SK-N-SH treated with all-trans-retinoic acid at 6 μM for 48 hours (cell line): Measurements from ENCODE around the gene C11orf97.

Experiments used
- ATAC-seq: fragments of 200-7000 bp; cut with Tn5 transposase; 3 replicates; pipeline ENCODE4 v1.9.1; 2020; ENCODE audit warnings: mild to moderate bottlenecking, moderate library complexity
- ARNTL ChIP-seq: fragments of 450-650 bp; formaldehyde crosslinking; IDR thresholded peaks from 2 replicates; pipeline ENCODE4 v1.5.0; 2020; ENCODE audit warnings: low read depth, mild to moderate bottlenecking, moderate library complexity, borderline replicate concordance
- CREB5 ChIP-seq: fragments of 250-450 bp; sonication (Bioruptor Pico); IDR thresholded peaks from 2 replicates; pipeline ENCODE4 v1.5.1; 2020; ENCODE audit warnings: low read depth, mild to moderate bottlenecking, moderate library complexity
- CSDC2 ChIP-seq: fragments of 250-450 bp; sonication (Bioruptor Pico); IDR thresholded peaks from 2 replicates; pipeline ENCODE4 v1.5.0; 2020; ENCODE audit warnings: mild to moderate bottlenecking, moderate library complexity
- ESRRG ChIP-seq: fragments of 250-450 bp; sonication (Bioruptor Pico); IDR thresholded peaks from 2 replicates; pipeline ENCODE4 v1.6.1; 2021; ENCODE audit warnings: mild to moderate bottlenecking
- GLIS3 ChIP-seq: fragments of 250-450 bp; sonication (Bioruptor Pico); IDR thresholded peaks from 2 replicates; pipeline ENCODE4 v1.5.0; 2020; ENCODE audit warnings: mild to moderate bottlenecking, moderate library complexity
- ISL1 ChIP-seq: fragments of 250-450 bp; sonication (Bioruptor Pico); IDR thresholded peaks from 2 replicates; pipeline ENCODE4 v2.1.2; 2022; ENCODE audit warnings: mild to moderate bottlenecking, moderate library complexity
- OSR1 ChIP-seq: fragments of 250-450 bp; sonication (Bioruptor Pico); IDR thresholded peaks from 2 replicates; pipeline ENCODE4 v1.8.0; 2022; ENCODE audit warnings: moderate library complexity, mild to moderate bottlenecking, inconsistent platforms
- PATZ1 ChIP-seq: fragments of 250-450 bp; sonication (Bioruptor Pico); IDR thresholded peaks from 2 replicates; pipeline ENCODE4 v1.8.0; 2020; ENCODE audit warnings: mild to moderate bottlenecking, moderate library complexity, borderline replicate concordance
- PPARA ChIP-seq: fragments of 250-450 bp; sonication (Bioruptor Pico); IDR thresholded peaks from 2 replicates; pipeline ENCODE4 v1.5.0; 2020; ENCODE audit warnings: mild to moderate bottlenecking, borderline replicate concordance
- SNAI2 ChIP-seq: fragments of 250-450 bp; sonication (Bioruptor Pico); IDR thresholded peaks from 2 replicates; pipeline ENCODE4 v1.5.0; 2020; ENCODE audit warnings: mild to moderate bottlenecking, moderate library complexity
- TCF4 ChIP-seq: fragments of 250-450 bp; sonication (Bioruptor Pico); IDR thresholded peaks from 2 replicates; pipeline ENCODE4 v1.8.0; 2021; ENCODE audit warnings: mild to moderate bottlenecking, moderate library complexity, borderline replicate concordance
- TOX ChIP-seq: fragments of 250-450 bp; sonication (Bioruptor Pico); IDR thresholded peaks from 2 replicates; pipeline ENCODE4 v1.8.0; 2021; ENCODE audit warnings: mild to moderate bottlenecking, moderate library complexity, borderline replicate concordance
- ZC3H10 ChIP-seq: fragments of 250-450 bp; sonication (Bioruptor Pico); IDR thresholded peaks from 2 replicates; pipeline ENCODE4 v1.5.1; 2021; ENCODE audit warnings: mild to moderate bottlenecking, moderate library complexity
- ZFP3 ChIP-seq: fragments of 250-450 bp; sonication (Bioruptor Pico); IDR thresholded peaks from 2 replicates; pipeline ENCODE4 v1.5.0; 2020; ENCODE audit warnings: mild to moderate bottlenecking, moderate library complexity
- ZFP30 ChIP-seq: fragments of 450-650 bp; formaldehyde crosslinking; IDR thresholded peaks from 2 replicates; pipeline ENCODE4 v1.5.0; 2022; ENCODE audit warnings: mild to moderate bottlenecking, moderate library complexity
- ZNF565 ChIP-seq: fragments of 450-650 bp; formaldehyde crosslinking; conservative IDR thresholded peaks from 2 replicates; pipeline ENCODE4 v1.5.0; 2020; ENCODE audit warnings: low read depth, mild to moderate bottlenecking, moderate library complexity
- ZNF70 ChIP-seq: fragments of 450-650 bp; formaldehyde crosslinking; IDR thresholded peaks from 2 replicates; pipeline ENCODE4 v1.5.0; 2020; ENCODE audit warnings: mild to moderate bottlenecking, moderate library complexity
- TF ChIP-seq, protein P1 (sequence below): fragments of 250-450 bp; sonication (Bioruptor Pico); IDR thresholded peaks from 2 replicates; pipeline ENCODE4 v1.5.1; 2021; ENCODE audit warnings: mild to moderate bottlenecking, moderate library complexity
- TF ChIP-seq, protein P2 (sequence below): fragments of 250-450 bp; sonication (Bioruptor Pico); IDR thresholded peaks from 2 replicates; pipeline ENCODE4 v1.8.0; 2021; ENCODE audit warnings: low read depth, mild to moderate bottlenecking, moderate library complexity, borderline replicate concordance
- TF ChIP-seq, protein P3 (sequence below): fragments of 250-450 bp; sonication (Bioruptor Pico); IDR thresholded peaks from 2 replicates; pipeline ENCODE4 v1.5.0; 2020; ENCODE audit warnings: mild to moderate bottlenecking, moderate library complexity

C11orf97 gene

DNA sequence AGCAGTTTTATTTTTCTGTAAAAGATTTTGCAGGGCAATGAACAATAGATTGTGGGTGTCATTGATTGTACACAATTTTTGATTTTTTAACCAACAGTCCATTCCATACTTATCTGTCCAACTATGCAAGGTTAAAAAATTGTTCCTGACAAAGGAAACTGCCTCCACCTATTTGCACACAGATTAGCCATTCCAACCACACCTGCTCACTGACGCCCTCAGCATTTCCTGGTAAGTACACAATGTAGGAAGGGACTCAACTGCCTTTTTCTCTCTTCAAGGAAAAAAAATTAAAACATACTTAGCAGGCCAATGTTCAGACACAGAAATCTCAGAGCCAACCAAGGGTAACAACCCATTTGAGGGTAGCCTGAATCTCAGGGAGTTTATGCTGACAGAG lies 27.2 kb downstream of the C11orf97 start:
- ATAC-seq: no peak
- TF ChIP-seq PPARA (CRISPR knock-in tag) (no peak), OSR1 (no peak), TOX (CRISPR knock-in tag) (no peak), ISL1 (CRISPR knock-in tag) (no peak), CREB5 (CRISPR knock-in tag) (no peak), GLIS3 (CRISPR knock-in tag) (no peak), ZFP30 (no peak), SNAI2 (CRISPR knock-in tag) (no peak), ZC3H10 (CRISPR knock-in tag) (no peak), ARNTL (CRISPR knock-in tag) (no peak), ZNF70 (CRISPR knock-in tag) (no peak), ZNF565 (no peak), CSDC2 (CRISPR knock-in tag) (no peak), PATZ1 (CRISPR knock-in tag) (no peak), ZFP3 (CRISPR knock-in tag) (no peak)
- TF ChIP-seq, protein P1, sequence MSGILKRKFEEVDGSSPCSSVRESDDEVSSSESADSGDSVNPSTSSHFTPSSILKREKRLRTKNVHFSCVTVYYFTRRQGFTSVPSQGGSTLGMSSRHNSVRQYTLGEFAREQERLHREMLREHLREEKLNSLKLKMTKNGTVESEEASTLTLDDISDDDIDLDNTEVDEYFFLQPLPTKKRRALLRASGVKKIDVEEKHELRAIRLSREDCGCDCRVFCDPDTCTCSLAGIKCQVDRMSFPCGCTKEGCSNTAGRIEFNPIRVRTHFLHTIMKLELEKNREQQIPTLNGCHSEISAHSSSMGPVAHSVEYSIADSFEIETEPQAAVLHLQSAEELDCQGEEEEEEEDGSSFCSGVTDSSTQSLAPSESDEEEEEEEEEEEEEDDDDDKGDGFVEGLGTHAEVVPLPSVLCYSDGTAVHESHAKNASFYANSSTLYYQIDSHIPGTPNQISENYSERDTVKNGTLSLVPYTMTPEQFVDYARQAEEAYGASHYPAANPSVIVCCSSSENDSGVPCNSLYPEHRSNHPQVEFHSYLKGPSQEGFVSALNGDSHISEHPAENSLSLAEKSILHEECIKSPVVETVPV (CRISPR knock-in tag): no peak
- TF ChIP-seq, protein P2, sequence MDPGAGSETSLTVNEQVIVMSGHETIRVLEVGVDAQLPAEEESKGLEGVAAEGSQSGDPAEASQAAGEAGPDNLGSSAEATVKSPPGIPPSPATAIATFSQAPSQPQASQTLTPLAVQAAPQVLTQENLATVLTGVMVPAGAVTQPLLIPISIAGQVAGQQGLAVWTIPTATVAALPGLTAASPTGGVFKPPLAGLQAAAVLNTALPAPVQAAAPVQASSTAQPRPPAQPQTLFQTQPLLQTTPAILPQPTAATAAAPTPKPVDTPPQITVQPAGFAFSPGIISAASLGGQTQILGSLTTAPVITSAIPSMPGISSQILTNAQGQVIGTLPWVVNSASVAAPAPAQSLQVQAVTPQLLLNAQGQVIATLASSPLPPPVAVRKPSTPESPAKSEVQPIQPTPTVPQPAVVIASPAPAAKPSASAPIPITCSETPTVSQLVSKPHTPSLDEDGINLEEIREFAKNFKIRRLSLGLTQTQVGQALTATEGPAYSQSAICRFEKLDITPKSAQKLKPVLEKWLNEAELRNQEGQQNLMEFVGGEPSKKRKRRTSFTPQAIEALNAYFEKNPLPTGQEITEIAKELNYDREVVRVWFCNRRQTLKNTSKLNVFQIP (CRISPR knock-in tag): no peak
- TF ChIP-seq, protein P3, sequence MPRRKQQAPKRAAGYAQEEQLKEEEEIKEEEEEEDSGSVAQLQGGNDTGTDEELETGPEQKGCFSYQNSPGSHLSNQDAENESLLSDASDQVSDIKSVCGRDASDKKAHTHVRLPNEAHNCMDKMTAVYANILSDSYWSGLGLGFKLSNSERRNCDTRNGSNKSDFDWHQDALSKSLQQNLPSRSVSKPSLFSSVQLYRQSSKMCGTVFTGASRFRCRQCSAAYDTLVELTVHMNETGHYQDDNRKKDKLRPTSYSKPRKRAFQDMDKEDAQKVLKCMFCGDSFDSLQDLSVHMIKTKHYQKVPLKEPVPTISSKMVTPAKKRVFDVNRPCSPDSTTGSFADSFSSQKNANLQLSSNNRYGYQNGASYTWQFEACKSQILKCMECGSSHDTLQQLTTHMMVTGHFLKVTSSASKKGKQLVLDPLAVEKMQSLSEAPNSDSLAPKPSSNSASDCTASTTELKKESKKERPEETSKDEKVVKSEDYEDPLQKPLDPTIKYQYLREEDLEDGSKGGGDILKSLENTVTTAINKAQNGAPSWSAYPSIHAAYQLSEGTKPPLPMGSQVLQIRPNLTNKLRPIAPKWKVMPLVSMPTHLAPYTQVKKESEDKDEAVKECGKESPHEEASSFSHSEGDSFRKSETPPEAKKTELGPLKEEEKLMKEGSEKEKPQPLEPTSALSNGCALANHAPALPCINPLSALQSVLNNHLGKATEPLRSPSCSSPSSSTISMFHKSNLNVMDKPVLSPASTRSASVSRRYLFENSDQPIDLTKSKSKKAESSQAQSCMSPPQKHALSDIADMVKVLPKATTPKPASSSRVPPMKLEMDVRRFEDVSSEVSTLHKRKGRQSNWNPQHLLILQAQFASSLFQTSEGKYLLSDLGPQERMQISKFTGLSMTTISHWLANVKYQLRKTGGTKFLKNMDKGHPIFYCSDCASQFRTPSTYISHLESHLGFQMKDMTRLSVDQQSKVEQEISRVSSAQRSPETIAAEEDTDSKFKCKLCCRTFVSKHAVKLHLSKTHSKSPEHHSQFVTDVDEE: no peak

GRCh38 chr11:94543695-94544645 lies 31.7 kb downstream of the C11orf97 start, which contains the start of gene FUT4:
FUT4 (plus strand) TSS chr11:94543921; CDS start chr11:94544134, 213 bp downstream.
- TF ChIP-seq, protein P2 (CRISPR knock-in tag): no peak
- no peak for TF ChIP-seq TCF4 (CRISPR knock-in tag)
- TF ChIP-seq ZFP3 (CRISPR knock-in tag): no peak
- no peak for TF ChIP-seq ESRRG (CRISPR knock-in tag)
- no peak for TF ChIP-seq OSR1
- TF ChIP-seq PATZ1 (CRISPR knock-in tag): no peak
- peak; percentile 92 for ATAC-seq
